GM21717 (cell line): ENCODE results near the gene EIF4A2.
"Not testable (repeated sequence)": the region's sequence is repeated elsewhere in the genome, so short reads cannot be mapped to it uniquely, and the experiment has no call there.

Experiments used
- ATAC-seq: cut with Tn5 transposase; IDR thresholded peaks from one replicate; pipeline ENCODE4 v1.9.1; 2021; ENCODE audit warnings: mild to moderate bottlenecking, moderate library complexity; ENCODE audit not compliant: unreplicated experiment

The EIF4A2 gene

DNA sequence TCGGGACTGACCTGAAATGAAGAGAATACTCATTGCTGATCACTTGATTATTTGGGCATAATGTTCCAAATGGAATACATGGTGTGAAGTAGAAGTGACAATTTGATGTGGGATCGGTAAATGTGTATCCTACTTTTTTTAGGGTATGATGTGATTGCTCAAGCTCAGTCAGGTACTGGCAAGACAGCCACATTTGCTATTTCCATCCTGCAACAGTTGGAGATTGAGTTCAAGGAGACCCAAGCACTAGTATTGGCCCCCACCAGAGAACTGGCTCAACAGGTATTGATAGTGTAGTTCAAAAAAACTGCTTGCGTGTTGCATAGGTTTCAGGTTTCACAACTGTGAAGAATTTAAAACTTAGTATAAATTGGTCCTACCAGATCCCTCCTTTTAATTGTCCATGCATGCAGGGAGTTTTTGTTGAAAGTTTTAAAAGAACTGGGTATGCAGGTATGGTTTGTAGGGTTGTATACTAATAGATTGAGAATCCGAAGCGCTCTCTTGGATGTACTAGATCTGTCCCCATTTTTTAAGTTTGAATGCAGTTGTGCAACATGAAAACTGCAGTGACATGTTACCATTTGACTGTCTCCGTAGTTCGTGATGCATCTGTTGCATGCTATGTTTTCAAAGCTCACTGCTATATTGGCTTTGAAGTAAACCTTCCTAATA lies 1.6 kb downstream of the EIF4A2 start:
- no peak for ATAC-seq

DNA sequence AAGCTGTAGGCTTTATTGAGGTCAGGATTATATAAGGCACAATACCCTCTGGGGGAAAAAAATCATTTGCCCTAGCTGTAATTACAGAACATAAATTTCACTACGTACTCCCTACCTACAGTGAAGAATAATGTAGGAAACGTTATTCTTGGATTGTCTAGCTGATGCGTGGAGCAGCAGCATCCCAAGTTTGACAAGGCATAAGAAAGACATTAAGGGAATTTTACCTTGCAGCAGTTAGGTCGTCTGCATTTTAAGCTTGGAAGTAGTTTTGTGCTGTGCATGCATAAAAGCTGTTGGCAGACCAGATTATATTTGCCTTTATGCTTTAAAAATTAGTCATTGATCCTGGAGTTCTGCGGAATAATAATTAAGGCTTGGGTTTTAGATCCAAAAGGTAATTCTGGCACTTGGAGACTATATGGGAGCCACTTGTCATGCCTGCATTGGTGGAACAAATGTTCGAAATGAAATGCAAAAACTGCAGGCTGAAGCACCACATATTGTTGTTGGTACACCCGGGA lies 2.2 kb downstream of the EIF4A2 start:
- ATAC-seq = no peak

DNA sequence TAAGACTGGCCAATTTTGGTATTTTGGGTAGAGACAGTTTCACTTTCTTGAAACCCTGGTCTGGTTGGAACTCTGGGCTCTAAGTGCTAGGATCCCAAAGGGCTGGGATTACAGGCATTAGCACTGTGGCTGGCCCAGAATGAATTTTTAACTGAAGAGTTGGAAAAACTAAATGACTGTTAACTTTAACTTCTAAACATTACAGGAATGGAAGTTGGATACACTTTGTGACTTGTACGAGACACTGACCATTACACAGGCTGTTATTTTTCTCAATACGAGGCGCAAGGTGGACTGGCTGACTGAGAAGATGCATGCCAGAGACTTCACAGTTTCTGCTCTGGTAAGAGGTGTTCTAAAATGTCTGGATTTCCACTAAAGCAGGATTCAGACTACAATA lies 3.5 kb downstream of the EIF4A2 start:
- no peak for ATAC-seq

DNA sequence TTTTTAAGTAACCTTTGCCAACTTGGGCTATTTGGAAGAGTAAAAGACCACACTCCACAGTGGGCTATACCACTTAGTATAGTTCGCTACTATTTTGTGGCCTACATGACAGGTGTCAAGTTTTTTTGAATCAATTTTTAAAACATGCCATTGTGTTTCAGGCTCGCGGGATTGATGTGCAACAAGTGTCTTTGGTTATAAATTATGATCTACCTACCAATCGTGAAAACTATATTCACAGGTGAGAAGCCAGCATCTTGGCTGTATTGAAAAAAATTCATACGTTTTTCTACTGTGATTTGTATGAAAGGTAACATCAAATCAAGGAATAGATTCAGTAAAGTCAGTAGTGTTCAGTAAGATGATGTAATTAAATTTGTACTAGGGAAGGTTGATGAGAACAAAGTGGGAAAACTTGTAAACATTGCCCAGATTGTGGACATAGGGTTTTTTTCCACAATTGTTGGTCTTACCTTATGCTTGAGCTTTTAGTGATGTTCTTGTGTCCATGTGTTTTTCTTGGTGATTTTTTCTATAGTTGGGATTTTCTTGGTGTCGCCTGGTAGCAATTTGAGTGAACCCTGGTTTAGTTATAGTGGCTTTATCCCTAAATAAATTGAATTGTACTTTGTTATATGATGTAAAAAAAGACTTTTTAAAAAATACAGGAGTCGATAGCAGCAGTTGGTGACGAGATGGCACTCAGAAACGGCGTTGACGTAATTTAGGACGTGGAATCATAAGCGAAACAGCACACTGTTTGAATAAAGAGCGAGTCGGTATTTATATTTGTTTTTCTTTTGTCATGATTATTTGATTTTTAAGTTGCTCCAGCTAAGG lies 4.5 kb downstream of the EIF4A2 start:
- no peak for ATAC-seq

DNA sequence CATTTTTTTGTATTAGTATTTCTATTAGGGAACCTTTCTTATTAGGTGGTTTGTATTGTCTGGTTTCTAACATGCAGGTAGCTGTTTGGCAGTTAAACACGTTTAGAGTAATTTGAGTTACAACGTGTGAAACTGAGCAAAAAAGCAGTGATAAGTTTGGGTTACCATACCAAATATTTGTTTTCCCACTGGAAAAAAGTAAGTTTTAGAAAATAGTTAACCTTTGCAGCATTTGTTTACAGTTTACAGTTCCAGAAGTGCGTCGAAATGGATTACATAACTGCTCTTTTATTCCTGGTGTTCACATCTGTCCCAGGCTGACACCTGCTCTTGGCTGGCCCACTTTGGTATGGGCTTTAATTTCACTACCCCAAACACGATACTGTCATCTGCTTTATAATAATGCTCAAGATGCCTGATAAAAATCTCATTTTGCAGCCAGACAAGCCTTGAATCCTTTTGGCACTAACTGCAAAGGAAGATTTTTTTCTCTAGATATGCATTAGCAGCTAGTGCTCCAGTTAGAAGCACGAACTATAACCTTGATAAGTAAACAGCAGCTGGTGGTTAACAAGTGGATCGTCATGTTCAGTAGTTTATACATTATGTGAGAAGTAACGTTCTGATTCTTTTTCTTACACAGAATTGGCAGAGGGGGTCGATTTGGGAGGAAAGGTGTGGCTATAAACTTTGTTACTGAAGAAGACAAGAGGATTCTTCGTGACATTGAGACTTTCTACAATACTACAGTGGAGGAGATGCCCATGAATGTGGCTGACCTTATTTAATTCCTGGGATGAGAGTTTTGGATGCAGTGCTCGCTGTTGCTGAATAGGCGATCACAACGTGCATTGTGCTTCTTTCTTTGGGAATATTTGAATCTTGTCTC lies 5.3 kb downstream of the EIF4A2 start:
- ATAC-seq = no peak

DNA sequence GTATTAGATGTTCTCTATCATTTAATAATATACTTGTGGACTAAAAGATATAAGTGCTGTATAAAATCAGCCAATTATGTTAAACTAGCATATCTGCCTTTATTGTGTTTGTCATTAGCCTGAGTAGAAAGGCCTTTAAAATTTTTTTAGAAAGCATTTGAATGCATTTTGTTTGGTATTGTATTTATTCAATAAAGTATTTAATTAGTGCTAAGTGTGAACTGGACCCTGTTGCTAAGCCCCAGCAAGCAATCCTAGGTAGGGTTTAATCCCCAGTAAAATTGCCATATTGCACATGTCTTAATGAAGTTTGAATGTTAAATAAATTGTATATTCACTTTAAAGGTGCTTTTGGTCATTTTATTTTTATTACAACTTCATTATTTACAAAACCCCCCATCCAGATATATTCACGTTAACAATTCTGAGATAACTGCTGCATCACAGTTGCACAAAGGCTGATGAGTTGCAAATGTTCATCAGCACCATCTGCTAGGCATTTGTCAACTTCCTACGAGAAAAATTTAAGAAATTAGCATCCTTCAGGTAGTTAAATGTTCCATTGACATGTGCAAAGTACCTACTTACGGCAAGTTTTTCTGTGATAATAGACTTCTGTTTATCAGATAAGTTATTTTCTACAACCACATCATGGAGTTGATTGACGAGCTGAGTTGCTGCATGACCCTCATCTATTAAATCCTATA lies 6.3 kb downstream of the EIF4A2 start:
- no peak for ATAC-seq

DNA sequence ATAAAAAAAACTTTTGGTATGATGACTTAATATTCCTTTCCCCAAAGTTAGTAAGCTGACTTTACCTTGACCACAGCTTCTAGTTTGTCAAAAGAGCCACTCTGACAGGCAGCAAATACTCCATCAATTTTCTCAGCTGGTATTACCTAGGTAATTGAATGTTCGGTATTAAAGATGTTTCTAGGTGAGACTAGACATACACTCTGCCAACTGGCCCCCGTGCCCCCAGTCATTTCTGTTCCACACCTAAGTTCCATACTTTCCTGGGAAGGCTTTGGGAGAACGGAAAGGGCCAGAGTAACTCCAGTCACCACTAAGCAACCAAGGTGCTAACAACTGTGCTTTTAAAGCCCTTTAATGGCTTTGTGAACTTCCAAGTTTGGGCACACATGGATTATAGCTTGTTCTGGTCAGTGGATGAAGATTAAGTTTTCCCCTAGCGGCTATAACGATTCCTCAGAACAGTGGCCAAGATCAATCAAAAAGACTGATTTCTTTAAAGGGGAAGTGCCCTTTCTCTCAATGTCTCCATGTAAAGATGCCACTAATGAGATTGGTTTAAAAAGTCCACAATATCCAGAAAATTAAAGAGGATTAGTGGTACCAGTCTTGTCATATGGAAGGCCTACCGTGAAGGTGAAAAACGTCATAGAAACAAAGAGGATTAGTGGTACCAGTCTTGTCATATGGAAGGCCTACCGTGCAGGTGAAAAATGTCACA lies 7.0 kb downstream of the EIF4A2 start:
- no peak for ATAC-seq

DNA sequence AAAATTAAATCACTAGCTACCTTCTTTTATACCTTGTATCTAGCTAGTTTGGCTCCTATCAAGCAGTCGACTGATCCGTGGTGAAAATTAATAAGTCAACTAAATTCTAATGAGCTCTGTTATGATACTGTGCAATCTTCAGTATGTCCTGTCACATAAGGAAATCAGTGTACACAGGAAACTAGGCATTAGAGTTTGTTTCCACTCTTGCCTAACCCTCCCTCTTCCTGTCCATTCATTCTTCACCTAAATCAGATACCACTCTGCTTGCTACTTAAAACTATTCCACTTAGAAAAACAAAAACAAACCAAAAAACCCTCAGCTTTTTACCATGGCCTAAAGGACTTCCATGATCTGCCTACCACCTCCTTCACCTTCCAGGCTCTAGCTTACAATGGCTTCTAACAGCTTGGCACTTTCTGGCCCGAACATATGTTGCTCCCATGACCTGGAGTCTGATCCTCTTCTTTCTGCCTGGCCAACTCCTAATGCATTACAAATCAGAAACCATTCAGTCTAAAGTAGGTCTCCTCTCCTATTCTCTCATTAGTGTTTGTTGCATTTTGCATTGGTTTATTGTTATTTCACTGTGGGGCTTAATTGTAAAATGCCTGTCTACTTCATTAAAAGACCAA lies 15.0 kb downstream of the EIF4A2 start:
- ATAC-seq = no peak

DNA sequence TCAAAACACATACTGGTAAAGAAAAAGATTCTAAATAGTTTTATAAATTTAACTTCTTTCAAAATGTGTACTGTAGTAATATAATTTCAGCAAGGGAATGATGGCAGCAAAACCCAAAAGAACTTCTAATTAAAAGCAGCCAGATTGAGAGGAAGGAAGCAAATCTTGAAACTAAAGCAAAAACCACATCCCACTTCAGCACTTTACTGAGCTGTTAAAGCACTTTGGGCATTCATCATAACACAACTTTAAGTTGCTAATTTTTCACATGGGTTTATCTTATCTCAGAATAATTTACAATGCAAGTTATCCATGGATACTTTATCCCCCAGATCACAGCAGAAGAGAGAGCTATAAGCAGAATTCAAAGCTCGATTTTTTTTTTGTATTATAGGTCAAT lies 16.9 kb downstream of the EIF4A2 start:
- ATAC-seq = no peak

DNA sequence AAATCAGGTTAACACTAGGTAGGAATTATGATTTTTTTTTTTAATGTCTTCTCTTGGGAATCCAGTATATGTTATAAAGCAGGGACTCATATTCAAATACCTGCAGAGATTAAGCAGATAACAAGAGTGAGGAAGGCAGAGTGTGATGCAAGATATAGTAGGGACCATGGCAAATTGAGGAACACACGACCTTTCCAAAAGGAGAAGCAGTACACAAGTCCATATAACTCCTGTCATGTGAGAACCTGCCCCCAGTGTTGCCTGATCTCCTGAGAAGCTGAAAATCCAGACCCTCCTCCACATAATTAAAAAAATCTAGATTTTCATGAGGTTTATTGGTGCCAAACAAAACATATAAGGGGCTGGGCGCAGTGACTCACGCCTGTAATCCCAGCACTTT lies 19.3 kb downstream of the EIF4A2 start:
- no peak for ATAC-seq

DNA sequence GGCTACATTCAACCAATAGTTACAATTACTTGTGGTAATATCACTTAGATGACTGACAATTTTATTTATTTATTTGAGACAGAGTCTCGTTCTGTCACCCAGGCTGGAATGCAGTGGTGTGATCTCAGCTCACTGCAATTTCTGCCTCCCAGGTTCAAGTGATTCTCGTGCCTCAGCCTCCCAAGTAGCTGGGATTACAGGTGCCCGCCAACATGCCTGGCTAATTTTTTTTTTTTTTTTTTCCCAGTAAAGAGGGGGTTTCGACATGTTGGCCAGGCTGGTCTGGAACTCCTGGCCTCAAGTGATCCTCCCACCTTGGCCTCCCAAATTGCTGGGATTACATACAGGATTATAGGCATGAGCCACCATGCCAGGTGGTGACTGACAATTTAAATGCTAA lies 20.1 kb downstream of the EIF4A2 start:
- not testable (repeated sequence) for ATAC-seq

DNA sequence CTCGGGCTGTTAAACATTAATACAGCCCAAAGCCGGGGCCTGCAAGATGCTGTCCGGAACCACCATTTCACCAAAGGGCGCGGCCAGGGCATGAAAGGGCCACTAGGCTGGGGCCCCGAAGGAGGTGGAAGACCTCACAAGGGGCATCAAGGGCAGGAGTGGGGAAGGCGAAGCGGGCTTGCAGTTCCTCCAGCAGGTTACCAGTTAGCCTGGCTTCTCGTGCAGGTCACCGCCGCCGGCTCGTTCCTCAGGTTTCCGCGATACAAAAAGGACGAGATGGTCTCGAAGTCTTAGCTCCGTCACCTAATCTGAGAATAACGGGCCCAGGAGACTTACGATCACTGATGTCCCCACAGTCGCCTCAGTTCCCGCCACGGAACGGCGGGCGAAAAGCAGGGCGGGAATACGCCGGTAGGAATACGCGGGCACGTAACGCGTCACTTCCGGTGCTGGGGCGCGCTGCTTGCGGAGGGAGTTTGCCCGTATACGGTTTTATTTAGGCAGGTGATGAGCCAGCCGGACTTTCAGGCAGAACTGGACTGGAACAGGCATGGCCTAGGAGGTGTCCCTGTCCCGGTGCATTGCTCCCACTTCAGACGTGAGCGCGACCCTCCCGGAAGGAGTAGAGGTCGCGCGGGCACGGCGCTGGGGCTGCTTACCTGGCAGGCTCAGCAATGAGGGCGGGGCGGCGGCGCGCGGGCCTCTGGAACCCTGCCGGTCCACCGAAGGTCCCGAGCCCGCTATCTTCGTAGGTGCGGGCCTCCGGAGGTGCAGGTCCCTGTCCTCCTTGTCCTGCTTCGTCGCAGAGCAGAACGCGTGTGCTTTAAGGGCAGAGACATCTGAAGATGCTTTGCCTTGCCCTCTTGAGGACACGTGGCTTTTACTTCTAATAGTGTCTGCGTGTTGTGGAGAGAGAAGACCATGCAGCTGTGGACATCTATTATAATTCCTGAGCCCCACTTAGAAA lies 23.0 kb downstream of the EIF4A2 start, which contains the start of gene RFC4:
TSS of gene RFC4 (minus strand) at position 394 of the 967 bp plus-strand sequence. CDS start 1,769 bp downstream, outside the sequence.
- peak; percentile 95 for ATAC-seq

DNA sequence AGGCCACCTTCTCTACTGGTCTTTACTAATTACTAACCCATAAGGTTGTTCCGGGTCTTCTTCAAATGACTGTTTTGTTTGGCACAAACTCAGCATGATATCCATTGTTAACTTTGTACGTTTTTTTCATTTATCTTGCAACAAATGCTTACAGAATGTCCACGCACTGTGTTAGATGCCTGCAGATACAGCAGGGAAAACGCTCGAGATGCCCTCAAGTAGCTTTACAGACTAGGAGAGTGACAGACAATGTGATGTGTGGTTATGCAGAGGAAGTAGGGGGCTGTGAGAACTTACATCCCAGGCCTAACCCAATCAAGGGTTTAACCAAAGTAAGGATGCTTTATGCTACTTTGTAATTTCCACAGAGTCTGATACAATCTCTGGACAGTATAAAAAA lies 23.9 kb downstream of the EIF4A2 start:
- ATAC-seq = no peak

DNA sequence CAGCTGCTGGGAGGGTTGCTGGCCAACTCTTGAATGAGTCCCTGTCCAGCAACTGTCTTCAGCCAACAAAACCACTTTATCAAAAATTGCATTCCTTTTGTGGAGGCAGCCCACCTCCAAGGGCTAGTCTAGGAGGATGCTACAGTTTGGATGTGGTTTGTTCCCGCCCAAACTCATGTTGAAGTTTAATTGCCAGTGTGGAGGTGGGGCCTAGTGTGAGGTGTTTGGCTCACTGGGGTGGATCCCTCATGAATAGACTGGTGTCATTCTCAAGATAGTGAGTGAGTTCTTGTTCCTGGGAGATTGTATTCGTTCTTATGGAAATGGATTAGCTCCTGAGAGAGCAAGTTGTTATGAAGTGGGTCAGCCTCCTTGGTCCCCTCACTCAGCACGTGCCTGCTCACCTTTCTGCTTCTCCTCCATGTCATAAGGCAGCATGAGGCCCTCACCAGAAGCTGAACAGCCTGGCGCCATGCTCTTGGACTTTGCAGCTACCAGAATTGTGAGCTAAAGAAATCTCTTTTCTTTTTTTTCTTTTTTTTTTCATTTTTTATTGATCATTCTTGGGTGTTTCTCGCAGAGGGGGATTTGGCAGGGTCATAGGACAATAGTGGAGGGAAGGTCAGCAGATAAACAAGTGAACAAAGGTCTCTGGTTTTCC lies 27.1 kb downstream of the EIF4A2 start:
- ATAC-seq = no peak

DNA sequence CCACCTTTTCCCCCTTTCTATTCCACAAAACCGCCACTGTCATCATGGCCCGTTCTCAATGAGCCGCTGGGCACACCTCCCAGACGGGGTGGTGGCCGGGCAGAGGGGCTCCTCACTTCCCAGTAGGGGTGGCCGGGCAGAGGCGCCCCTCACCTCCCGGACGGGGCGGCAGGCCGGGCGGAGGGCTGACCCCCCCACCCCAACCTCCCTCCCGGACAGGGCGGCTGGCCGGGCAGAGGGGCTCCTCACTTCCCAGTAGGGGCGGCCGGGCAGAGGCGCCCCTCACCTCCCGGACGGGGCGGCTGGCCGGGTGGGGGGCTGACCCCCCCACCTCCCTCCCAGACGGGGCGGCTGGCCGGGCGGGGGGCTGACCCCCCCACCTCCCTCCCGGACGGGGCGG lies 27.9 kb downstream of the EIF4A2 start:
- ATAC-seq = not testable (repeated sequence)

DNA sequence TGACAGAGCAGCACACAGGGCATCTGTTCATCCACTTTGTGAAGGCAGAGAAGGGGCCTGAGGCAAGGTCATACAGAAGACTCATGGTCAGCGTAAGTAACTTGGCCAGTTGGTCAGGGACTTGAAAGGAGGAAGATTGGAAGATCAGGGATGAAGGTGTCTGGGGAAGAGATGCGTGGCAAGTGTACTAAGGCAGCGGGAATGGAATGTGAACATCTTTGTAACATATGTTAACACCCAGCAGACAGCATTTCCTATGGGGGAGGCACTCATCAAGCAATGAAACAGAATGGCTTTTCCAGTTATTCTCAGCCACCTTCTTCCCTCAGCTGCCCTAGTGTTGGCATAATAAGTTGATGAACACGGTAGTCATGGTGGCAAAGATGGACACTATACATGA lies 30.7 kb downstream of the EIF4A2 start:
- ATAC-seq = no peak

DNA sequence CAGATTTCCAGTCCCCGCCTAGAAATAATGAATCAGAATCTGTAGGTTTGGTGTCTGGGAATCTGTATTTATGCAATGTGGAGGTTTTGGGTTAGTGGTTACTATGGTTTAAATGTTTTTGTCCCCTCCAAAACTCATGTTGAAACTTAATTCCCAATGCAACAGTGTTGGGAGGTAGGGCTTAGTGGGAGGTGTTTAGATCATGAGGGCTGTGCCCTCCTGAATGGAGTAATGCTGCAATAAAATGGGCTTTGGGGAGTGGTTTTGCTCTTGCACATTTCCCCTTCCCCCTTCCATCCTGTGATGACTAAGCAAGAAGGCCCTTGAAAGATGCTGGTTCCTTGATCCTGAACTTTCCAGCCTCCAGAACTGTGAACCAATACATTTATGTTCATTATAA lies 32.1 kb downstream of the EIF4A2 start:
- ATAC-seq = no peak

DNA sequence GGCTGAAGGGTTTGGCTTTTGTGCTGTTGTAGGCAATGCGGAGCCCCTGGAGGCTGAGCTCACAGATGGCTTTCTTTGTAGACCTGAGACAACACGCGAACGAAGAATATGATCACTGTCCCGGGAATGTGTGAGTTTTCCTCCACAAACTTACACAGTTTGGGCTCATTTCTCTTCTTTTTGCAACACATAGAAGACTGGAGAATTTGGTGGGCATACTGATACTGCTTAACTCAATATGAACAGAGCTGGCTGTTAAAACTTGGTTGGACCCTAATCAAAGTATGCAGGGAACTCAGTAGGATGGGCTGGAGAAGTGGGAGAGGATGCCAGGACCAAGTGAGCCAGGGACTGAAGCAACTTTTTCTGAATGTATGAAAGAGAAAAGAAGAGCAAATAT lies 35.1 kb downstream of the EIF4A2 start:
- no peak for ATAC-seq
